HepG2 (cell line): ENCODE data around the gene SLC2A11.

Experiments used
- BRF2 ChIP-seq: sonication (generic); formaldehyde crosslinking; IDR thresholded peaks from 2 replicates; pipeline ENCODE4 v1.8.1; 2022; ENCODE audit warnings: mild to moderate bottlenecking, missing genetic modification reagents
- CEBPB ChIP-seq: IDR thresholded peaks from 2 replicates; pipeline ENCODE4 v1.6.1; 2011; ENCODE audit warnings: low read depth, low read length, improper control_type of control experiment, borderline replicate concordance
- FOSL1 ChIP-seq: sonication (generic); formaldehyde crosslinking; IDR thresholded peaks from 2 replicates; pipeline ENCODE4 v1.9.0; 2021; ENCODE audit warnings: missing genetic modification reagents, borderline replicate concordance
- KAT2B ChIP-seq: fragments of 150-350 bp; IDR thresholded peaks from 2 replicates; pipeline ENCODE4 v1.6.1; 2014; ENCODE audit warnings: low read depth, low read length, borderline replicate concordance
- MYPOP ChIP-seq: sonication (generic); formaldehyde crosslinking; IDR thresholded peaks from 2 replicates; pipeline ENCODE4 v1.8.1; 2023; ENCODE audit warnings: mild to moderate bottlenecking, moderate library complexity, missing genetic modification reagents
- POLR2A ChIP-seq, 2 experiments: IDR thresholded peaks; 2 replicates each; pipeline ENCODE4 v1.6.1; 2011; ENCODE audit warnings: low read depth in 2 of 2, low read length in 2 of 2, mild to moderate bottlenecking in 1 of 2, moderate library complexity in 1 of 2; ENCODE audit not compliant: insufficient read depth in 1 of 2
- POLR2AphosphoS5 ChIP-seq: IDR thresholded peaks from 2 replicates; pipeline ENCODE4 v1.6.1; 2012; ENCODE audit warnings: low read depth, low read length
- SOX13 ChIP-seq, 3 experiments: fragments of 450-650 bp in 1 of 3; sonication (generic) in 1 of 3; formaldehyde crosslinking in 1 of 3; IDR thresholded peaks in 2 of 3; conservative IDR thresholded peaks in 1 of 3; 2 replicates each; pipeline versions ENCODE4 v1.5.0 to v1.6.1; 2016 to 2020; ENCODE audit warnings: antibody characterized with exemption in 1 of 3, mild to moderate bottlenecking in 1 of 3, missing compliant biosample characterization in 1 of 3, missing genetic modification reagents in 1 of 3, moderate library complexity in 1 of 3
- ZBTB26 ChIP-seq: IDR thresholded peaks from 2 replicates; pipeline ENCODE4 v1.6.1; 2016; ENCODE audit warnings: missing compliant biosample characterization, missing genetic modification reagents, borderline replicate concordance
- ZNF282 ChIP-seq: fragments of 450-650 bp; IDR thresholded peaks from 2 replicates; pipeline ENCODE4 v1.6.1; 2018; ENCODE audit not compliant: partially characterized antibody
- ZNF382 ChIP-seq: sonication (generic); formaldehyde crosslinking; IDR thresholded peaks from 2 replicates; pipeline ENCODE4 v1.5.0; 2020; ENCODE audit warnings: missing genetic modification reagents, mild to moderate bottlenecking, borderline replicate concordance
- TF ChIP-seq, protein P1 (sequence below), 2 experiments: IDR thresholded peaks; 2 replicates each; pipeline ENCODE4 v1.6.1; 2011 to 2012; ENCODE audit warnings: low read length in 2 of 2, borderline replicate concordance in 1 of 2, low read depth in 1 of 2, mild to moderate bottlenecking in 1 of 2, moderate library complexity in 1 of 2
- TF ChIP-seq, protein P2 (sequence below): sonication (generic); formaldehyde crosslinking; IDR thresholded peaks from 2 replicates; pipeline ENCODE4 v1.8.0; 2022; ENCODE audit warnings: missing genetic modification reagents, low read depth, mild to moderate bottlenecking, borderline replicate concordance
- TF ChIP-seq, protein P3 (sequence below): sonication (generic); formaldehyde crosslinking; IDR thresholded peaks from 2 replicates; pipeline ENCODE4 v1.5.0; 2020; ENCODE audit warnings: mild to moderate bottlenecking, missing genetic modification reagents, moderate library complexity

- TF ChIP-seq ZNF382 (CRISPR knock-in tag) (no peak), POLR2A (IDR thresholded peaks at IDR 0.05; ENCODE audit: insufficient read depth in 1 of 2, low read depth in 2 of 2, low read length in 2 of 2) (peak; percentile 89 to 98), BRF2 (CRISPR knock-in tag) (peak; percentile 62; the same call in 1 of the 2 replicates), FOSL1 (CRISPR knock-in tag) (no peak), SOX13 (IDR thresholded peaks at IDR 0.05) (no peak), SOX13 (CRISPR knock-in tag; conservative IDR thresholded peaks at IDR 0.05 in 1 of 2, IDR thresholded peaks at IDR 0.05 in 1 of 2) (no peak; a peak in 1 of 4 replicates), CEBPB (no peak), POLR2AphosphoS5 (peak; percentile 89), ZNF282 (no peak), MYPOP (CRISPR knock-in tag) (no peak), ZBTB26 (no peak), KAT2B (no peak)
- TF ChIP-seq, protein P1, sequence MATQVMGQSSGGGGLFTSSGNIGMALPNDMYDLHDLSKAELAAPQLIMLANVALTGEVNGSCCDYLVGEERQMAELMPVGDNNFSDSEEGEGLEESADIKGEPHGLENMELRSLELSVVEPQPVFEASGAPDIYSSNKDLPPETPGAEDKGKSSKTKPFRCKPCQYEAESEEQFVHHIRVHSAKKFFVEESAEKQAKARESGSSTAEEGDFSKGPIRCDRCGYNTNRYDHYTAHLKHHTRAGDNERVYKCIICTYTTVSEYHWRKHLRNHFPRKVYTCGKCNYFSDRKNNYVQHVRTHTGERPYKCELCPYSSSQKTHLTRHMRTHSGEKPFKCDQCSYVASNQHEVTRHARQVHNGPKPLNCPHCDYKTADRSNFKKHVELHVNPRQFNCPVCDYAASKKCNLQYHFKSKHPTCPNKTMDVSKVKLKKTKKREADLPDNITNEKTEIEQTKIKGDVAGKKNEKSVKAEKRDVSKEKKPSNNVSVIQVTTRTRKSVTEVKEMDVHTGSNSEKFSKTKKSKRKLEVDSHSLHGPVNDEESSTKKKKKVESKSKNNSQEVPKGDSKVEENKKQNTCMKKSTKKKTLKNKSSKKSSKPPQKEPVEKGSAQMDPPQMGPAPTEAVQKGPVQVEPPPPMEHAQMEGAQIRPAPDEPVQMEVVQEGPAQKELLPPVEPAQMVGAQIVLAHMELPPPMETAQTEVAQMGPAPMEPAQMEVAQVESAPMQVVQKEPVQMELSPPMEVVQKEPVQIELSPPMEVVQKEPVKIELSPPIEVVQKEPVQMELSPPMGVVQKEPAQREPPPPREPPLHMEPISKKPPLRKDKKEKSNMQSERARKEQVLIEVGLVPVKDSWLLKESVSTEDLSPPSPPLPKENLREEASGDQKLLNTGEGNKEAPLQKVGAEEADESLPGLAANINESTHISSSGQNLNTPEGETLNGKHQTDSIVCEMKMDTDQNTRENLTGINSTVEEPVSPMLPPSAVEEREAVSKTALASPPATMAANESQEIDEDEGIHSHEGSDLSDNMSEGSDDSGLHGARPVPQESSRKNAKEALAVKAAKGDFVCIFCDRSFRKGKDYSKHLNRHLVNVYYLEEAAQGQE (IDR thresholded peaks at IDR 0.05; ENCODE audit: borderline replicate concordance in 1 of 2, low read depth in 1 of 2, low read length in 2 of 2) = no peak
- TF ChIP-seq, protein P2, sequence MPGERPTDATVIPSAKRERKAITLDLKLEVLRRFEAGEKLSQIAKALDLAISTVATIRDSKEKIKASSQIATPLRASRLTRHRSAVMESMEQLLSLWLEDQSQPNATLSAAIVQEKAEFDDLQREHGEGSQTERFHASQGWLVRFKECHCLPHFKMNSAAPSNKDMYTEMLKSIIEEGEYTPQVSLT (CRISPR knock-in tag) = no peak
- TF ChIP-seq, protein P3, sequence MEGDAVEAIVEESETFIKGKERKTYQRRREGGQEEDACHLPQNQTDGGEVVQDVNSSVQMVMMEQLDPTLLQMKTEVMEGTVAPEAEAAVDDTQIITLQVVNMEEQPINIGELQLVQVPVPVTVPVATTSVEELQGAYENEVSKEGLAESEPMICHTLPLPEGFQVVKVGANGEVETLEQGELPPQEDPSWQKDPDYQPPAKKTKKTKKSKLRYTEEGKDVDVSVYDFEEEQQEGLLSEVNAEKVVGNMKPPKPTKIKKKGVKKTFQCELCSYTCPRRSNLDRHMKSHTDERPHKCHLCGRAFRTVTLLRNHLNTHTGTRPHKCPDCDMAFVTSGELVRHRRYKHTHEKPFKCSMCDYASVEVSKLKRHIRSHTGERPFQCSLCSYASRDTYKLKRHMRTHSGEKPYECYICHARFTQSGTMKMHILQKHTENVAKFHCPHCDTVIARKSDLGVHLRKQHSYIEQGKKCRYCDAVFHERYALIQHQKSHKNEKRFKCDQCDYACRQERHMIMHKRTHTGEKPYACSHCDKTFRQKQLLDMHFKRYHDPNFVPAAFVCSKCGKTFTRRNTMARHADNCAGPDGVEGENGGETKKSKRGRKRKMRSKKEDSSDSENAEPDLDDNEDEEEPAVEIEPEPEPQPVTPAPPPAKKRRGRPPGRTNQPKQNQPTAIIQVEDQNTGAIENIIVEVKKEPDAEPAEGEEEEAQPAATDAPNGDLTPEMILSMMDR = peak; percentile 92
Measured at GRCh38 chr22:23893945-23894709, 36.5 kb downstream of the SLC2A11 start, which contains the start of gene MIF.
